Testis (tissue), 2 donors: ENCODE data around the gene TCF7L2.

Experiments
- CTCF ChIP-seq, 3 experiments: fragments of 450-650 bp in 2 of 3; fragments of 200-600 bp in 1 of 3; sonication (generic) in 1 of 3; IDR thresholded peaks; one replicate each; pipeline ENCODE4 v1.5.1; 2016 to 2019; ENCODE audit warnings: antibody characterized with exemption in 3 of 3, mild to moderate bottlenecking in 2 of 3, moderate library complexity in 1 of 3
- POLR2A ChIP-seq: fragments of 450-650 bp; IDR thresholded peaks from one replicate; pipeline ENCODE4 v1.6.1; 2017; ENCODE audit warnings: antibody characterized with exemption, mild to moderate bottlenecking, moderate library complexity

- TF ChIP-seq CTCF (IDR thresholded peaks at IDR 0.05) (no peak), POLR2A (no peak)
Measured at GRCh38 chr10:113175756-113176651, 226.0 kb downstream of the TCF7L2 start.
